SU-DHL-6 (cell line): Measurements from ENCODE around the gene CA11.

ENCODE experiments used
- H2AFZ ChIP-seq: fragments of 200-600 bp; sonication (generic); 2 replicates; pipeline ENCODE4 v1.6.1; 2014; ENCODE audit warnings: low read depth, mild to moderate bottlenecking, moderate library complexity, mixed read lengths, antibody characterized with exemption, low read length; ENCODE audit not compliant: severe bottlenecking
- H3F3A ChIP-seq: fragments of 200-600 bp; shearing (Covaris generic); 2 replicates; pipeline ENCODE4 v1.6.0; 2016; ENCODE audit warnings: antibody characterized with exemption, mild to moderate bottlenecking; ENCODE audit not compliant: insufficient read depth
- H3K27ac ChIP-seq: fragments of 200-600 bp; sonication (generic); 2 replicates; pipeline ENCODE4 v1.5.1; 2016; ENCODE audit warnings: low read depth, mild to moderate bottlenecking, low read length, moderate library complexity, mixed read lengths
- H3K27me3 ChIP-seq: fragments of 200-600 bp; sonication (generic), shearing (Covaris generic); 2 replicates; pipeline ENCODE4 v1.6.0; 2014; ENCODE audit warnings: mild to moderate bottlenecking, low read length
- H3K36me3 ChIP-seq: fragments of 200-600 bp; sonication (generic); 2 replicates; pipeline ENCODE4 v1.6.1; 2014; ENCODE audit warnings: mild to moderate bottlenecking, low read length, mixed read lengths
- H3K4me2 ChIP-seq: fragments of 300-600, 200-600 bp; shearing (Covaris generic), sonication (generic); 2 replicates; pipeline ENCODE4 v1.6.0; 2014; ENCODE audit warnings: low read length, low read depth, mild to moderate bottlenecking; ENCODE audit not compliant: poor library complexity, severe bottlenecking
- H3K4me3 ChIP-seq: fragments of 200-600 bp; sonication (generic); 2 replicates; pipeline ENCODE4 v1.5.1; 2014; ENCODE audit warnings: antibody characterized with exemption, low read length, mild to moderate bottlenecking, mixed read lengths; ENCODE audit not compliant: insufficient read depth, poor library complexity, severe bottlenecking
- H3K79me2 ChIP-seq: fragments of 200-600 bp; sonication (generic); 2 replicates; pipeline ENCODE4 v1.6.1; 2014; ENCODE audit warnings: mild to moderate bottlenecking, low read length, moderate library complexity; ENCODE audit not compliant: insufficient read depth
- H3K9ac ChIP-seq: fragments of 200-600 bp; sonication (generic); 2 replicates; pipeline ENCODE4 v1.7.0; 2014; ENCODE audit warnings: mild to moderate bottlenecking, low read length
- H3K9me2 ChIP-seq: fragments of 200-600 bp; sonication (generic); replicated peaks from 2 replicates; pipeline ENCODE4 v1.6.1; 2014; ENCODE audit warnings: low read length; ENCODE audit not compliant: insufficient read depth
- H3K9me3 ChIP-seq: fragments of 200-600 bp; sonication (generic); 2 replicates; pipeline ENCODE4 v1.6.1; 2014; ENCODE audit warnings: low read length, mixed read lengths; ENCODE audit not compliant: insufficient read depth
- H4K20me1 ChIP-seq: fragments of 200-600 bp; sonication (generic); 2 replicates; pipeline ENCODE4 v1.6.1; 2014; ENCODE audit warnings: low read depth, mild to moderate bottlenecking, antibody characterized with exemption, low read length, moderate library complexity, mixed read lengths
- EZH2phosphoT487 ChIP-seq: fragments of 200-600 bp; sonication (generic), shearing (Covaris generic); conservative IDR thresholded peaks from 2 replicates; pipeline ENCODE4 v1.6.1; 2018; ENCODE audit warnings: mild to moderate bottlenecking, antibody characterized with exemption, low read length, moderate library complexity, mixed read lengths
- TF ChIP-seq, protein P1 (sequence below): fragments of 200-600 bp; sonication (generic); IDR thresholded peaks from one replicate; pipeline ENCODE4 v1.5.1; 2017; ENCODE audit warnings: antibody characterized with exemption, mild to moderate bottlenecking, low read length, moderate library complexity; ENCODE audit not compliant: insufficient read depth, poor library complexity, severe bottlenecking

CA11 gene

DNA sequence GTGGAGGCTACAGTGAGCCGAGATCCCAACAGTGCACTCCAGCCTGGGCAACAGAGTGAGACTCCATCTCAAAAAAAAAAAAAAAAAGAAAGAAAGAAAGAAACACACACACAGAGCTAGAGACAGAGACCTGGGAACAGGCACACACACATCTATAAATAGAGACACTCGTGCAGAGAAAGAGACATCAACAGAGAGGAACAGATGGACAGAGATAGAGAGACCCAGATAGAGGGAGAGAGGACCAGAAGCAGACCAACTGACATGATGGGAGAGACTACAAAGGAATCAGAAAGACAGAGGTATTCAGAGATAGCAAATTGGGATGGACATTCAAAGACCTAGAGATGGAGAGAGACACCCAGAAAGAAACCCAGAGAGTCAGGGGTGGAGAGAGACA, 2.1 kb upstream of the CA11 start:
- no peaks in the 10 kb centered on the region for H3K79me2 ChIP-seq
- no peak overlapping the region for H3K27ac ChIP-seq
- H3K4me3 ChIP-seq: no peak overlapping the region
- TF ChIP-seq EZH2phosphoT487: no peak
- TF ChIP-seq, protein P1, sequence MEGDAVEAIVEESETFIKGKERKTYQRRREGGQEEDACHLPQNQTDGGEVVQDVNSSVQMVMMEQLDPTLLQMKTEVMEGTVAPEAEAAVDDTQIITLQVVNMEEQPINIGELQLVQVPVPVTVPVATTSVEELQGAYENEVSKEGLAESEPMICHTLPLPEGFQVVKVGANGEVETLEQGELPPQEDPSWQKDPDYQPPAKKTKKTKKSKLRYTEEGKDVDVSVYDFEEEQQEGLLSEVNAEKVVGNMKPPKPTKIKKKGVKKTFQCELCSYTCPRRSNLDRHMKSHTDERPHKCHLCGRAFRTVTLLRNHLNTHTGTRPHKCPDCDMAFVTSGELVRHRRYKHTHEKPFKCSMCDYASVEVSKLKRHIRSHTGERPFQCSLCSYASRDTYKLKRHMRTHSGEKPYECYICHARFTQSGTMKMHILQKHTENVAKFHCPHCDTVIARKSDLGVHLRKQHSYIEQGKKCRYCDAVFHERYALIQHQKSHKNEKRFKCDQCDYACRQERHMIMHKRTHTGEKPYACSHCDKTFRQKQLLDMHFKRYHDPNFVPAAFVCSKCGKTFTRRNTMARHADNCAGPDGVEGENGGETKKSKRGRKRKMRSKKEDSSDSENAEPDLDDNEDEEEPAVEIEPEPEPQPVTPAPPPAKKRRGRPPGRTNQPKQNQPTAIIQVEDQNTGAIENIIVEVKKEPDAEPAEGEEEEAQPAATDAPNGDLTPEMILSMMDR: no peak
- no peaks in the 10 kb centered on the region for H3K9me3 ChIP-seq
- no peaks in the 10 kb centered on the region for H3F3A ChIP-seq
- no peaks in the 10 kb centered on the region for H4K20me1 ChIP-seq
- H3K9ac ChIP-seq: no peak overlapping the region
- H3K27me3 ChIP-seq: no peaks in the 10 kb centered on the region
- H2AFZ ChIP-seq: no peak overlapping the region
- no peak overlapping the region for H3K4me2 ChIP-seq
- H3K36me3 ChIP-seq: no peaks in the 10 kb centered on the region
- H3K9me2 ChIP-seq: no peaks in the 10 kb centered on the region

DNA sequence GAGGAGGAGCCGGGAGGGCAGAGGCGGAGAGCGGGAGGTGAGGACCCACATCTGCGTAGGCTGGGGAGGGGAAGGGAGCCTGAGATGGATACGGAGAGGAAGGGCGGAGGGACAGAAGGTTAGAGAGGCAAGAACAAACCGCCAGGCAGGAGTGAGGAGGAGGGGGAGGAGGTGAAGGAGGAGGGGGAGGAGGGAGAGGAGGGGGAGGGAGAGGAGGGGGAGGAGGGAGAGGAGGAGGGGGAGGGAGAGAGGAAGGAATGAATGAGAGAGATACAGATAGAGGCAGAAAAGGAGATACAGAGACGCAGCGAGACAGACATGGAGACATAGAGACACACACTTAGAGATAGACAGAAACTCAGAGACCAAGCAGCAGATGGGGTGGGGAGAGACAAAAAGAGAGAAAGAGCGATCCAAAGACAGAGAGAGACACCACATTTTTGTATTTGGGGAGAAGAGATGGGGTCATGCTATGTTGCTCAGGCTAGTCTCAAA, 782 bp upstream of the CA11 start:
- no peaks in the 10 kb centered on the region for H3F3A ChIP-seq
- peak overlapping the region; percentile 62 for H3K4me2 ChIP-seq
- no peaks in the 10 kb centered on the region for H3K27me3 ChIP-seq
- peak overlapping the region; percentile 78 for H2AFZ ChIP-seq
- no peaks in the 10 kb centered on the region for H3K36me3 ChIP-seq
- H3K9me3 ChIP-seq: no peaks in the 10 kb centered on the region
- TF ChIP-seq EZH2phosphoT487: no peak
- TF ChIP-seq, protein P1: no peak
- H4K20me1 ChIP-seq: no peaks in the 10 kb centered on the region
- no peaks in the 10 kb centered on the region for H3K9me2 ChIP-seq
- H3K27ac ChIP-seq: 0 out of 2 replicates have a peak overlapping the region, but pooled peaks have one; percentile 0
- no peaks in the 10 kb centered on the region for H3K79me2 ChIP-seq
- H3K9ac ChIP-seq: peak overlapping the region; percentile 54
- peak overlapping the region; percentile 50 for H3K4me3 ChIP-seq

DNA sequence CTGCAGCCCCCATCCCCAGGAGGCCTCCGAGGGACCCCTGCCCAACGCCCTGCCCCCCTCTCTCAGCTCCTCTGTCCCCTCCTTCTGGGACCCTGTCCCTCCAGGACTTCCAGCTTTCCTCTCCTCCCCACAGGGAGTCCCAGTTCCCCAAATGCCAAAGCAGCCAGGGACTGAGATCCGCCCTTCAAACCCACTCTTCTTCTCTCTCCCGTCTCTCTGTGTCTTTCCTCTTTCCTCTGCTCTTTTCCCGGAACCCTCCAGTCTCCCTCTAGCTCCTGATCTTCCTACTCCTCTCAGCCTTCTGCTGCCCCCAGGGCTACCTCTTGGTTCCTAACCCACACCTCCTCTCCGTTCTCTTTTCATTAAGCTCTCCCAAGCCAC, 377 bp downstream of the CA11 start:
- H3K9me3 ChIP-seq: no peaks in the 10 kb centered on the region
- no peaks in the 10 kb centered on the region for H4K20me1 ChIP-seq
- peak overlapping the region; percentile 62 for H3K4me2 ChIP-seq
- no peaks in the 10 kb centered on the region for H3F3A ChIP-seq
- H3K79me2 ChIP-seq: no peaks in the 10 kb centered on the region
- H3K9me2 ChIP-seq: no peaks in the 10 kb centered on the region
- H2AFZ ChIP-seq: peak overlapping the region; percentile 78
- H3K27ac ChIP-seq: no peak overlapping the region
- H3K9ac ChIP-seq: peak overlapping the region; percentile 54
- no peaks in the 10 kb centered on the region for H3K36me3 ChIP-seq
- TF ChIP-seq EZH2phosphoT487: no peak
- TF ChIP-seq, protein P1: no peak
- H3K27me3 ChIP-seq: no peaks in the 10 kb centered on the region
- H3K4me3 ChIP-seq: peak overlapping the region; percentile 50
